Testis (tissue), 2 donors: ENCODE data around the gene HSD17B4.

ENCODE experiments used
- CTCF ChIP-seq, 3 experiments: fragments of 450-650 bp in 2 of 3; fragments of 200-600 bp in 1 of 3; sonication (generic) in 1 of 3; IDR thresholded peaks; one replicate each; pipeline ENCODE4 v1.5.1; 2016 to 2019; ENCODE audit warnings: antibody characterized with exemption in 3 of 3, mild to moderate bottlenecking in 2 of 3, moderate library complexity in 1 of 3
- POLR2A ChIP-seq: fragments of 450-650 bp; IDR thresholded peaks from one replicate; pipeline ENCODE4 v1.6.1; 2017; ENCODE audit warnings: antibody characterized with exemption, mild to moderate bottlenecking, moderate library complexity

DNA sequence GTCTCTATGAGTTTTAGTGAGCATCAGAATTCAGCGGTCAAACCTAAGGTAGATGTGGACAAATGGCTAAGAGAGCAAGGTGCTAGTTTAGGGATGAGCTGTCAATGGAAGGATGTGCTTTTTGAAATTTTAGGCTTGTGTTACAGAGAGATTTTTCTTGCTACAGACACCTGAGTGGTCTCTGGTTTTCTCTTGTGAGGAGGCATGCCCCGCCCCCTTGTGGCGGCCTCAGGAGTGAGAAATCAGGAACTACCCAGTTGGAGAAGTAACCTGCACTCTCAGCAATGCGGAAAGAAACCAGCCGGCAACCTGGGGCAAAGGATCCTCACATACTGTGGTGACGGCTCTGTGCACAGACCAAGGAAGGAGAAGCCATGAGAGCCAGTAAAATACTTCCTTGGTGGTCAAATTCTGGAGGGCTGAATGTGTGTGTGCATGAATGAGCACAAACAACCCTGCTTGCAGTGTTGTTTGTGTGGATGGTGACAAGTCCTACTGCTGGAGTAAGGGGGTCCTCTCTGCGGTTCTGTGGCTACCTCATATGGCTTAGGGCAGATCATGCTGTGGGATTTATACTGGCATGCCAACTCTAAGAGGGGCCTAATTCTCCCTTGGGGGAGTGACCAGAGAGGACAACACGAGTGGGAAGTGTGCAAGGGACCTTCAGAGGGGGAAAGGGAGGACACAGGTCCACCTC, 16.7 kb upstream of the HSD17B4 start:
- TF ChIP-seq CTCF (IDR thresholded peaks at IDR 0.05), result peak in 1 of 3 experiments; percentile 15
- TF ChIP-seq POLR2A, result no peak
